ENCODE measurements around the gene AP4B1. TPM values are rescaled to one million over a fixed set of nuclear protein-coding genes. Genes with fewer than 3 reads are reported as not detected.

Gene AP4B1
- total and polyA plus RNA-seq, 9 of the 15 experiments (the other 6 are each of a cell fraction or from before 2014, with no cell fraction given), result 15.8 to 36.5 (median 24.6) TPM

DNA sequence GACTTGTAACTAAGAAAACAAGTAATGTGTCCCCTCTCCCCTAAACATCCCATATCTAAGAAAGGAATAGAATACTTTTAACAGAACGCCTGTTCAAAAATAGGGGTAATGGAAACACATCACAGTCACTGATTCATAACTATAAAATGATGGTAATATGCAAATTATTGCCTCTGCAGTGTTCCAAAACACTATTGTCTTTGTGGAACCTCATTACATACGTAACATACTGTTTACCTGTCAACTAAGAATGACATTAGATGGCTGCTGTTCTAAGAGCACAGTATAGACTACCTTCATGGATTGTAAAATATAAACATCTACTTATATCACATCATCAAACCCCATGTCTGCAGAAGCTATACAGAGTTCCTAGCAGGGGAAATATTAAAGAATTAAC is 13.8 kb downstream of the AP4B1 start:
- H3K9me1 ChIP-seq (ENCODE audit: control insufficient read depth, insufficient read depth, low read length), result no peaks in the 10 kb centered on the region
- POLR2A ChIA-PET, result interaction anchor here (0.6 to 2.0 kb wide), 4 partner anchors 11 to 40 kb away, joined by 3 to 5 read pairs (median 4); no protein-coding TSS in a partner anchor
- no peak overlapping the region for H2AFZ ChIP-seq (ENCODE audit: low read depth, low read length)
- no peak for ATAC-seq
- no peak overlapping the region for H3K27ac ChIP-seq (ENCODE audit: extremely low read depth, low read depth, low read length)
- no peaks in the 10 kb centered on the region for H3K9me3 ChIP-seq (replicated peaks; ENCODE audit: control insufficient read depth, insufficient read depth, low read depth, low read length)
- H3K36me3 ChIP-seq (ENCODE audit: control insufficient read depth, insufficient read depth, low read length), result peaks cover 12% of the 10 kb centered on the region; the same call in 2 of the 3 replicates
- peaks cover 0 to 9% of the 10 kb centered on the region in 2 experiments; a peak in 3 of 5 replicates for H3K4me1 ChIP-seq (replicated peaks in 1 of 2; ENCODE audit: control insufficient read depth in 2 of 2, insufficient read depth in 2 of 2, low read length in 2 of 2)
- no TSS peak for BruUV-seq (replicated peaks)
- no peak for TF ChIP-seq ZNF766 (CRISPR knock-in tag; conservative IDR thresholded peaks at IDR 0.05)
- TF ChIP-seq OTX1 (CRISPR knock-in tag; IDR thresholded peaks at IDR 0.05), result no peak
- TF ChIP-seq FOXM1 (IDR thresholded peaks at IDR 0.05; ENCODE audit: low read depth), result no peak
- no peak for TF ChIP-seq FOXM1 (CRISPR knock-in tag; IDR thresholded peaks at IDR 0.05; ENCODE audit: low read depth)
- no peak for TF ChIP-seq HNRNPH1 (optimal IDR thresholded peaks at IDR 0.05; ENCODE audit: low read depth, low read length)
- TF ChIP-seq THRAP3 (IDR thresholded peaks at IDR 0.05; ENCODE audit: borderline replicate concordance), result no peak
- TF ChIP-seq, protein P1, sequence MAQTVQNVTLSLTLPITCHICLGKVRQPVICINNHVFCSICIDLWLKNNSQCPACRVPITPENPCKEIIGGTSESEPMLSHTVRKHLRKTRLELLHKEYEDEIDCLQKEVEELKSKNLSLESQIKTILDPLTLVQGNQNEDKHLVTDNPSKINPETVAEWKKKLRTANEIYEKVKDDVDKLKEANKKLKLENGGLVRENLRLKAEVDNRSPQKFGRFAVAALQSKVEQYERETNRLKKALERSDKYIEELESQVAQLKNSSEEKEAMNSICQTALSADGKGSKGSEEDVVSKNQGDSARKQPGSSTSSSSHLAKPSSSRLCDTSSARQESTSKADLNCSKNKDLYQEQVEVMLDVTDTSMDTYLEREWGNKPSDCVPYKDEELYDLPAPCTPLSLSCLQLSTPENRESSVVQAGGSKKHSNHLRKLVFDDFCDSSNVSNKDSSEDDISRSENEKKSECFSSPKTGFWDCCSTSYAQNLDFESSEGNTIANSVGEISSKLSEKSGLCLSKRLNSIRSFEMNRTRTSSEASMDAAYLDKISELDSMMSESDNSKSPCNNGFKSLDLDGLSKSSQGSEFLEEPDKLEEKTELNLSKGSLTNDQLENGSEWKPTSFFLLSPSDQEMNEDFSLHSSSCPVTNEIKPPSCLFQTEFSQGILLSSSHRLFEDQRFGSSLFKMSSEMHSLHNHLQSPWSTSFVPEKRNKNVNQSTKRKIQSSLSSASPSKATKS (CRISPR knock-in tag; IDR thresholded peaks at IDR 0.05), result no peak
- H4K20me1 ChIP-seq (replicated peaks; ENCODE audit: control insufficient read depth, insufficient read depth, low read length), result no peaks in the 10 kb centered on the region
- DNase-seq (ENCODE audit: extremely low read depth in 1 of 4, low spot score in 3 of 4), result no peak
- CTCF ChIA-PET (ENCODE audit: low intra/inter-chr PET ratio), result no interaction called here
- no peak overlapping the region for H3K4me2 ChIP-seq (ENCODE audit: insufficient read depth, low read length)
- intact Hi-C loops (cut with micrococcal nuclease) (no loop called here), in situ Hi-C loops (cut with MboI) (no loop called here)
- no peak for FAIRE-seq
- H3K79me2 ChIP-seq (ENCODE audit: control insufficient read depth, insufficient read depth, low read length), result no peaks in the 10 kb centered on the region
- 13% methylated on average over 2 of the region's 2 CpGs for WGBS (ENCODE audit: insufficient coverage, low coverage, missing lambda C conversion rate)
- no peak overlapping the region for H3K9ac ChIP-seq (ENCODE audit: insufficient read depth in 1 of 2, low read depth in 2 of 2, low read length in 2 of 2)
- H3K4me3 ChIP-seq, result no peak overlapping the region
- no peaks in the 10 kb centered on the region for H3K27me3 ChIP-seq (ENCODE audit: control insufficient read depth in 2 of 2, insufficient read depth in 2 of 2, low read length in 2 of 2)

All from K562 (cell line).